Lower leg skin (tissue), 3 donors: ENCODE results near the gene EML2.

Source experiments
- POLR2A ChIP-seq, 2 donors: fragments of 450-650 bp; IDR thresholded peaks; one replicate each; pipeline ENCODE4 v1.6.1; 2016 to 2017; ENCODE audit warnings: antibody characterized with exemption in 2 of 2, mild to moderate bottlenecking in 1 of 2, moderate library complexity in 1 of 2
- TF ChIP-seq, protein P1 (sequence below), 3 donors: fragments of 450-650 bp; IDR thresholded peaks; one replicate each; pipeline ENCODE4 v1.5.1; 2016; ENCODE audit warnings: antibody characterized with exemption in 3 of 3, mild to moderate bottlenecking in 3 of 3, moderate library complexity in 2 of 3

DNA sequence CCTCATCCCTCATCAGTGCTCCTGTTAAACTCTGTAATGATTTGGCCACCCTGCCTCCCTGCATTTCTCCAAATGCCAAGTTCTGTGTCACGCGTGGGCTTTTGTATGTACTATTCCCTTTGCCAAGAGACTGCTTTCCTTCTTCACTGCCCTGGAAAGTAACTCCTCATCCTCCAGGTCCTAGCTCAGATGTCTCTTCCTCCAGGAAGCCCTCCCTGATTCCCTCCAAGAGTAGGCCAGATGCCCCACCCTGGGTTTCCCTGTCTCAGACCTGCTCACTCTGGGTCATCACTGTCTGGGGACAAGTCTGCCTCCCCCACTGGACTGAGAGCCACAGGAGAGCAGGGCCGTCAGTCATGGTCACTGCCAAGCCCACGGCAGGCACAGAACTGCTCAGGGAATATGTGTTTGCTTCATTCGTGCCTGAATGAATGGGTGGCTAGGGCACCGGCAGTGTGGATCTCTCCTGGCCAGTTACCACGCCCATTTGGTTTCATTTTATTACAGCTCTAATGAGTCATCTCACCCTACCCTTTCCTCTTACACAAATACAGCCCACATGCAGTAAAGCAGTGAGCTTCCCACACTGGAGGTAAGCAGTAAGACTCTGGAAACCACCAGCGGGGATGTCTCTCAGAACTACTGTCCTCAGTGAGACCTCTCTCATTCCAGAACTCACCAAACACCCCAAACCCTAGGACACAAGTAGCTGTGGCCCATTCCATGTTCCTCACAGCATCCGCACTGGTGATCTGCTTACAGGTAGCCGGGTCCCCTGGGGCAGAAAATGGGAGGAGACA lies 25.1 kb downstream of the EML2 start:
- TF ChIP-seq, protein P1, sequence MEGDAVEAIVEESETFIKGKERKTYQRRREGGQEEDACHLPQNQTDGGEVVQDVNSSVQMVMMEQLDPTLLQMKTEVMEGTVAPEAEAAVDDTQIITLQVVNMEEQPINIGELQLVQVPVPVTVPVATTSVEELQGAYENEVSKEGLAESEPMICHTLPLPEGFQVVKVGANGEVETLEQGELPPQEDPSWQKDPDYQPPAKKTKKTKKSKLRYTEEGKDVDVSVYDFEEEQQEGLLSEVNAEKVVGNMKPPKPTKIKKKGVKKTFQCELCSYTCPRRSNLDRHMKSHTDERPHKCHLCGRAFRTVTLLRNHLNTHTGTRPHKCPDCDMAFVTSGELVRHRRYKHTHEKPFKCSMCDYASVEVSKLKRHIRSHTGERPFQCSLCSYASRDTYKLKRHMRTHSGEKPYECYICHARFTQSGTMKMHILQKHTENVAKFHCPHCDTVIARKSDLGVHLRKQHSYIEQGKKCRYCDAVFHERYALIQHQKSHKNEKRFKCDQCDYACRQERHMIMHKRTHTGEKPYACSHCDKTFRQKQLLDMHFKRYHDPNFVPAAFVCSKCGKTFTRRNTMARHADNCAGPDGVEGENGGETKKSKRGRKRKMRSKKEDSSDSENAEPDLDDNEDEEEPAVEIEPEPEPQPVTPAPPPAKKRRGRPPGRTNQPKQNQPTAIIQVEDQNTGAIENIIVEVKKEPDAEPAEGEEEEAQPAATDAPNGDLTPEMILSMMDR (IDR thresholded peaks at IDR 0.05): no peak
- no peak for TF ChIP-seq POLR2A (IDR thresholded peaks at IDR 0.05)
